IPS DF 6.9 (cell line): ENCODE data around the gene MIA3.

ENCODE experiments used
- DNase-seq: peaks from one replicate; pipeline ENCODE4 v3.0.0-alpha.2; 2013; ENCODE audit warnings: low read depth, low spot score
- H3K27ac ChIP-seq: one replicate; pipeline ENCODE4 v1.5.1; 2013; ENCODE audit warnings: low read length, control low read depth
- H3K27me3 ChIP-seq: 2 replicates; pipeline ENCODE4 v1.6.1; 2013; ENCODE audit warnings: mild to moderate bottlenecking, low read length; ENCODE audit not compliant: control insufficient read depth, insufficient read depth
- H3K36me3 ChIP-seq: 2 replicates; pipeline ENCODE4 v1.6.1; 2013; ENCODE audit warnings: low read length; ENCODE audit not compliant: control insufficient read depth, insufficient read depth
- H3K4me1 ChIP-seq: 2 replicates; pipeline ENCODE4 v1.6.1; 2013; ENCODE audit warnings: low read length; ENCODE audit not compliant: control insufficient read depth, insufficient read depth
- H3K4me3 ChIP-seq: 2 replicates; pipeline ENCODE4 v1.5.1; 2013; ENCODE audit warnings: mild to moderate bottlenecking, low read length
- H3K9me3 ChIP-seq: 2 replicates; pipeline ENCODE4 v1.6.1; 2013; ENCODE audit warnings: low read length, inconsistent platforms; ENCODE audit not compliant: control insufficient read depth, insufficient read depth
- WGBS: extraction: QIAGEN DNeasy Blood & Tissue Kit; methylation state at CpG from one replicate; pipeline ENCODE4 v1.1.7; 2013; ENCODE audit warnings: mixed read lengths, missing lambda C conversion rate; ENCODE audit not compliant: insufficient read length, insufficient coverage; 5-methylcytosine and 5-hydroxymethylcytosine counted together

Gene MIA3

GRCh38 chr1:222706815-222707214, 88.9 kb downstream of the MIA3 start:
- DNase-seq: no peak
- no CpG with 5 or more reads among the region's 4 CpGs for WGBS
- Histone ChIP-seq H3K27me3 (no peaks in the 10 kb centered on the region), H3K27ac (no peak overlapping the region), H3K4me3 (no peak overlapping the region), H3K9me3 (no peaks in the 10 kb centered on the region), H3K36me3 (no peaks in the 10 kb centered on the region), H3K4me1 (no peaks in the 10 kb centered on the region)

GRCh38 chr1:222709700-222710153, 91.8 kb downstream of the MIA3 start:
- Histone ChIP-seq H3K27ac (no peak overlapping the region), H3K9me3 (no peaks in the 10 kb centered on the region), H3K27me3 (no peaks in the 10 kb centered on the region), H3K4me1 (no peaks in the 10 kb centered on the region), H3K36me3 (no peaks in the 10 kb centered on the region), H3K4me3 (no peak overlapping the region)
- DNase-seq: no peak
- no CpG with 5 or more reads among the region's 5 CpGs for WGBS

GRCh38 chr1:222711319-222712252, 93.7 kb downstream of the MIA3 start:
- no peak overlapping the region for H3K27ac ChIP-seq
- H3K27me3 ChIP-seq: no peaks in the 10 kb centered on the region
- no peaks in the 10 kb centered on the region for H3K4me1 ChIP-seq
- WGBS: no CpG with 5 or more reads among the region's 42 CpGs
- no peaks in the 10 kb centered on the region for H3K9me3 ChIP-seq
- H3K36me3 ChIP-seq: no peaks in the 10 kb centered on the region
- H3K4me3 ChIP-seq: peak overlapping the region; percentile 73
- no peak for DNase-seq

GRCh38 chr1:222712253-222713090, 94.6 kb downstream of the MIA3 start, which contains the start of the genes AIDA and BROX:
Gene AIDA, minus strand, starts transcription at chr1:222712491. Its CDS starts 174 bp downstream, at chr1:222712317.
Gene BROX, plus strand, starts transcription at chr1:222712564. Its CDS starts 3,136 bp downstream, at chr1:222715700.
- Histone ChIP-seq H3K36me3 (no peaks in the 10 kb centered on the region), H3K4me3 (peak within 1 kb of the TSS; percentile 73), H3K27me3 (no peaks in the 10 kb centered on the region), H3K4me1 (no peaks in the 10 kb centered on the region), H3K27ac (no peak within 1 kb of the TSS), H3K9me3 (no peaks in the 10 kb centered on the region)
- peak; percentile 41 for DNase-seq
- no CpG with 5 or more reads among the region's 62 CpGs for WGBS

GRCh38 chr1:222713091-222713961, 95.4 kb downstream of the MIA3 start:
- WGBS: no CpG with 5 or more reads among the region's 39 CpGs
- no peaks in the 10 kb centered on the region for H3K27me3 ChIP-seq
- peak; percentile 92 for DNase-seq
- no peak overlapping the region for H3K27ac ChIP-seq
- H3K4me3 ChIP-seq: peak overlapping the region; percentile 67; the same call in 1 of the 2 replicates
- no peaks in the 10 kb centered on the region for H3K36me3 ChIP-seq
- no peaks in the 10 kb centered on the region for H3K4me1 ChIP-seq
- no peaks in the 10 kb centered on the region for H3K9me3 ChIP-seq

- Histone ChIP-seq H3K4me1 (no peaks in the 10 kb centered on the region), H3K27me3 (no peaks in the 10 kb centered on the region), H3K27ac (no peak overlapping the region), H3K9me3 (no peaks in the 10 kb centered on the region), H3K36me3 (no peaks in the 10 kb centered on the region; the same call in 1 of the 2 replicates), H3K4me3 (no peak overlapping the region)
- no CpG with 5 or more reads among the region's 2 CpGs for WGBS
- no peak for DNase-seq
These were observed 98.5 kb downstream of the MIA3 start for GRCh38 chr1:222716393-222716792.
